OCI-LY1 (cell line): ENCODE data around the gene PRRT1.

Experiments used
- H2AFZ ChIP-seq: fragments of 200-600 bp; sonication (generic), shearing (Covaris generic); 2 replicates; pipeline ENCODE4 v1.6.0; 2014; ENCODE audit warnings: antibody characterized with exemption, mild to moderate bottlenecking, low read length
- H3F3A ChIP-seq: fragments of 200-600 bp; sonication (generic), shearing (Covaris generic); 2 replicates; pipeline ENCODE4 v1.6.0; 2014; ENCODE audit warnings: mild to moderate bottlenecking, antibody characterized with exemption, low read length, moderate library complexity; ENCODE audit not compliant: insufficient read depth
- H3K27ac ChIP-seq: fragments of 200-600 bp; sonication (generic); 2 replicates; pipeline ENCODE4 v1.5.1; 2014; ENCODE audit warnings: low read length, mixed run types, mild to moderate bottlenecking, low read depth; ENCODE audit not compliant: poor library complexity, severe bottlenecking
- H3K27me3 ChIP-seq: fragments of 200-600 bp; sonication (generic); 2 replicates; pipeline ENCODE4 v1.6.0; 2014; ENCODE audit warnings: antibody characterized with exemption, mild to moderate bottlenecking, low read length, moderate library complexity; ENCODE audit not compliant: insufficient read depth
- H3K36me3 ChIP-seq: fragments of 200-600 bp; sonication (generic); 2 replicates; pipeline ENCODE4 v1.6.1; 2014; ENCODE audit warnings: mild to moderate bottlenecking, antibody characterized with exemption, low read length, moderate library complexity, mixed read lengths; ENCODE audit not compliant: insufficient read depth
- H3K4me1 ChIP-seq: fragments of 200-600 bp; sonication (generic); 2 replicates; pipeline ENCODE4 v1.5.1; 2014; ENCODE audit warnings: mild to moderate bottlenecking, low read length, moderate library complexity; ENCODE audit not compliant: insufficient read depth, severe bottlenecking
- H3K4me2 ChIP-seq: fragments of 200-600 bp; sonication (generic), shearing (Covaris generic); 2 replicates; pipeline ENCODE4 v1.6.1; 2014; ENCODE audit warnings: low read length
- H3K4me3 ChIP-seq: fragments of 200-600 bp; sonication (generic); 2 replicates; pipeline ENCODE4 v1.5.1; 2014; ENCODE audit warnings: low read length, low read depth, mild to moderate bottlenecking, mixed read lengths; ENCODE audit not compliant: poor library complexity, severe bottlenecking
- H3K79me2 ChIP-seq: fragments of 200-600 bp; shearing (Covaris generic); 2 replicates; pipeline ENCODE4 v1.6.1; 2016; ENCODE audit warnings: mixed run types, low read length, mixed read lengths; ENCODE audit not compliant: insufficient read depth
- H3K9ac ChIP-seq: fragments of 200-600 bp; sonication (generic), shearing (Covaris generic); 2 replicates; pipeline ENCODE4 v1.6.1; 2014; ENCODE audit warnings: mild to moderate bottlenecking, low read length, mixed read lengths
- H3K9me2 ChIP-seq: fragments of 200-600 bp; sonication (generic), shearing (Covaris generic); 2 replicates; pipeline ENCODE4 v1.6.1; 2014; ENCODE audit warnings: low read depth, mild to moderate bottlenecking, low read length, mixed read lengths
- H3K9me3 ChIP-seq: fragments of 200-600 bp; shearing (Covaris generic); 2 replicates; pipeline ENCODE4 v1.6.1; 2014; ENCODE audit warnings: low read length, mixed read lengths
- H4K20me1 ChIP-seq: fragments of 200-600 bp; sonication (generic), shearing (Covaris generic); 2 replicates; pipeline ENCODE4 v1.6.0; 2016; ENCODE audit warnings: mild to moderate bottlenecking, low read length; ENCODE audit not compliant: insufficient read depth
- CTCF ChIP-seq: fragments of 200-600 bp; sonication (generic), shearing (Covaris generic); IDR thresholded peaks from 2 replicates; pipeline ENCODE4 v1.5.1; 2017; ENCODE audit warnings: mild to moderate bottlenecking, antibody characterized with exemption, low read length, moderate library complexity, mixed read lengths
- EZH2 ChIP-seq: fragments of 200-600 bp; sonication (generic), shearing (Covaris generic); IDR thresholded peaks from 2 replicates; pipeline ENCODE4 v1.8.0; 2017; ENCODE audit warnings: borderline replicate concordance, mixed run types, mild to moderate bottlenecking, antibody characterized with exemption, low read length, moderate library complexity, mixed read lengths

PRRT1 gene

GRCh38 chr6:32127409-32127716, 24.4 kb downstream of the PRRT1 start:
- peaks cover 30% of the 10 kb centered on the region for H3K4me1 ChIP-seq
- H3K27me3 ChIP-seq: no peaks in the 10 kb centered on the region
- H3K9me3 ChIP-seq: no peaks in the 10 kb centered on the region
- no peaks in the 10 kb centered on the region for H3K79me2 ChIP-seq
- H4K20me1 ChIP-seq: no peaks in the 10 kb centered on the region
- H3K9me2 ChIP-seq: no peaks in the 10 kb centered on the region
- no peak overlapping the region for H2AFZ ChIP-seq
- H3F3A ChIP-seq: 0 out of 2 replicates have a peak, but pooled peaks cover 4% of the 10 kb centered on the region
- peak overlapping the region; percentile 77 for H3K4me2 ChIP-seq
- peaks cover 31% of the 10 kb centered on the region for H3K36me3 ChIP-seq
- no peak overlapping the region for H3K27ac ChIP-seq
- H3K9ac ChIP-seq: peak overlapping the region; percentile 91
- H3K4me3 ChIP-seq: peak overlapping the region; percentile 81
- TF ChIP-seq CTCF (no peak), EZH2 (no peak)

- TF ChIP-seq CTCF: no peak
- TF ChIP-seq EZH2: no peak
- Histone ChIP-seq H3K27ac (no peak overlapping the region), H3K9me3 (no peaks in the 10 kb centered on the region), H3K36me3 (peaks cover 35% of the 10 kb centered on the region), H3K9ac (peak overlapping the region; percentile 91), H3K4me3 (peak overlapping the region; percentile 81), H3K9me2 (no peaks in the 10 kb centered on the region), H3K79me2 (no peaks in the 10 kb centered on the region), H3F3A (0 out of 2 replicates have a peak, but pooled peaks cover 4% of the 10 kb centered on the region), H3K4me2 (peak overlapping the region; percentile 77), H2AFZ (no peak overlapping the region), H4K20me1 (no peaks in the 10 kb centered on the region), H3K4me1 (peaks cover 30% of the 10 kb centered on the region), H3K27me3 (no peaks in the 10 kb centered on the region)
Measured at GRCh38 chr6:32126880-32127279, 24.9 kb downstream of the PRRT1 start.

GRCh38 chr6:32123681-32124080, 28.1 kb downstream of the PRRT1 start:
- Histone ChIP-seq H3K9me3 (no peaks in the 10 kb centered on the region), H4K20me1 (no peaks in the 10 kb centered on the region), H3K36me3 (peaks cover 63% of the 10 kb centered on the region), H3K9ac (no peak overlapping the region), H3K27ac (no peak overlapping the region), H3K27me3 (no peaks in the 10 kb centered on the region), H3F3A (no peaks in the 10 kb centered on the region), H2AFZ (no peak overlapping the region), H3K4me1 (peaks cover 16% of the 10 kb centered on the region), H3K4me3 (no peak overlapping the region), H3K79me2 (no peaks in the 10 kb centered on the region), H3K9me2 (no peaks in the 10 kb centered on the region), H3K4me2 (no peak overlapping the region)
- TF ChIP-seq CTCF (no peak), EZH2 (no peak)
